D341Med (cell line): Measurements from ENCODE around the gene OR2H1.

Experiments used
- DNase-seq: peaks from one replicate; pipeline ENCODE4 v3.0.0; 2012; ENCODE audit warnings: low spot score

Gene OR2H1

DNA sequence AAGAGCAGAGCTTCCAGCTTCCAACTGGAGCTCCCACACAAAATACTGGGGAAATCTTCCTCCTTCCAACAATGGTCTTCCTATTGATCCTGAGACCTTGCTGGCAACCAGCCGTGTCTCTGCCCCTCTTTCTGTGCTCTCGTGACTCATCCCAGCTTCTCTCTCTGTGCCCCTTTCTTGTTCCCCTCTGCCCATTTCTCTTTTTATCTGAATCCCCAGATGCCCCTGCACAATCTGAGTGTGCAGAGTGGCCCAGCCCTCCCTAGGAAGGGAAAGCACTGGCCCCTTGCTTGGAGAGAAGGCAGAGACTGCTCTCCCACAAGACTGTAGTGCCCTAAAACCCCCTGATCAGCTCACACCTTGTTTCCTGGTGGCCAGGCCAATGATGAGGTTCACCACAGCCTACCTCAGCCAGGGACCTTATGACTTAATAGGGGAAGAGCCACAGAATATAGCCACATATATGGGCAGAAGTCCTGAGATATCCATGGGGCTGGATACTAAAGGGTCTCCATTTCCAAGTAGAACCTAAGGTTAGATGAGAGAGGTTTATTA lies 53.9 kb downstream of the OR2H1 start:
- no peak for DNase-seq
